Small intestine (tissue), 7 donors: Measurements from ENCODE around the gene SBK1. TPM values are rescaled to one million over a fixed set of nuclear protein-coding genes. Genes with fewer than 3 reads are reported as not detected.

Experiments used
- DNase-seq, 2 donors: peaks; one replicate each; pipeline versions ENCODE4 v3.0.0 to v3.0.0-alpha.2; 2013
- FAIRE-seq: peaks from 2 replicates; lab custom pipeline; 2012; peaks lifted over from hg19 to GRCh38; lab: Jason Lieb, UNC
- H3K27ac ChIP-seq, 3 donors: one replicate each; pipeline ENCODE4 v1.5.1; 2013; ENCODE audit warnings: low read length in 2 of 3, mild to moderate bottlenecking in 2 of 3, control low read depth in 1 of 3, inconsistent platforms in 1 of 3, low read depth in 1 of 3, moderate library complexity in 1 of 3
- H3K27me3 ChIP-seq, 3 donors: one replicate each; pipeline ENCODE4 v1.6.1; 2013; ENCODE audit warnings: low read length in 3 of 3, inconsistent platforms in 1 of 3; ENCODE audit not compliant: control insufficient read depth in 3 of 3, insufficient read depth in 3 of 3
- H3K36me3 ChIP-seq, 3 donors: one replicate each; pipeline ENCODE4 v1.6.1; 2013; ENCODE audit warnings: low read length in 3 of 3, inconsistent platforms in 1 of 3, low read depth in 1 of 3, mild to moderate bottlenecking in 1 of 3, moderate library complexity in 1 of 3; ENCODE audit not compliant: control insufficient read depth in 3 of 3, insufficient read depth in 2 of 3
- H3K4me1 ChIP-seq, 3 donors: one replicate each; pipeline ENCODE4 v1.6.1; 2013; ENCODE audit warnings: low read length in 2 of 3, inconsistent platforms in 1 of 3, low read depth in 1 of 3, mild to moderate bottlenecking in 1 of 3, moderate library complexity in 1 of 3; ENCODE audit not compliant: control insufficient read depth in 3 of 3, insufficient read depth in 2 of 3
- H3K4me3 ChIP-seq, 3 donors: one replicate each; pipeline ENCODE4 v1.5.1; 2013; ENCODE audit warnings: low read length in 3 of 3, control low read depth in 1 of 3, inconsistent platforms in 1 of 3, low read depth in 1 of 3, mild to moderate bottlenecking in 1 of 3, moderate library complexity in 1 of 3
- H3K9me3 ChIP-seq, 2 donors: one replicate each; pipeline ENCODE4 v1.6.1; 2013; ENCODE audit warnings: low read depth in 1 of 2, low read length in 1 of 2; ENCODE audit not compliant: control insufficient read depth in 2 of 2, insufficient read depth in 1 of 2
- WGBS, 3 donors: extraction: QIAGEN DNeasy Blood & Tissue Kit; methylation state at CpG; one replicate each; pipeline ENCODE4 v1.1.7; 2013; 5-methylcytosine and 5-hydroxymethylcytosine counted together
- polyA plus RNA-seq, 4 donors: library from polyadenylated mRNA; stranded (reverse) in 3 of 4; unstranded in 1 of 4; fragments of 200-250 nt in 3 of 4; fragments of 120-200 nt in 1 of 4; gene quantifications; one replicate each; pipeline versions ENCODE4 v1.2.1 to v1.2.3, GENCODE V29; 2013
- donor health status: healthy with polysubstance abuse.
- donor health status: control.
- donor health status: control.
- donor health status: Bipolar disorder and iron deficiency.
- donor health status: healthy.

Gene SBK1
- polyA plus RNA-seq, 4 donors, result under 0.01 to 1.8 (median 0.71) TPM

DNA sequence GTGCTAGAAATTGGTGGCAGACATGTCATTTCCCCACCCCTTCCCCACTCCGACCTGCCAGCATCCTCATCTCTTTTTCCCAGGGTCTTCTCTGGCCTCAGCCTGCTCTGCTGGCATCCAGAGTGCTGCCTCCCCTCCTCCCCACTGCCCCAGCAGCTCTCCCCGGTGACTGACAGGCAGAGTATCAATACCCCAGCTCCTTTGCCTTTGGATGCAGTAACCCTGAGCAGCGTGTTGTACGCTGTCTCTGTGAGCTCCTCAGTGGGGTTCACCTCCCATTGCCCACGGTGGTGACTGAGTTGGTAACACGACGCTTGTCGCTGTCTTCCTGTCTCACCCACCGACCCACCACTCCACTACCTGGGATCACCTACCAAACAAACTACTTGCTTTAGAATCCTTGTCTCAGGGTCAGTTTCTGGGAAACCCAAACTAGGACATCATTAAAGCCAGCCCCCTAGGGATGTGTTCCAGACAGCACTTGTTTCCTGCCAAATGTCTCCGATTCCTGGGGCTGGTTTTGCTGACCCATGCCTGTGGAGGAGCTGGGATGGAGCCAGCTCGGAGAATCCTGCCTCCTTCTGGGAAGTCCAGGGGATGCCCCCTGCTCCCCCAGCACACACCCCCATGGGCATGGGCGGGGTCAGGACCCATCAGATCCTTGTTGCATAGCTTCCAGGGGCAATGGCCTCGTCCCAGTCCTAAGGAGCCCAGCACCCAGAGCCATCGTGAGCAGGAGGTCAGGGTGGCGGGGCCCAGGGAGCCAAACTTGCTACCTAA, 8.3 kb upstream of the SBK1 start:
- H3K4me3 ChIP-seq, result no peak overlapping the region
- DNase-seq (no peak), FAIRE-seq (no peak)
- H3K9me3 ChIP-seq, result peaks cover 0 to 6% of the 10 kb centered on the region in 2 donors
- no peak overlapping the region for H3K27ac ChIP-seq
- H3K4me1 ChIP-seq, result no peaks in the 10 kb centered on the region
- 77 to 83% (median 81%) methylated on average over 15 of the region's 15 CpGs for WGBS, 3 donors
- no peaks in the 10 kb centered on the region for H3K36me3 ChIP-seq
- no peaks in the 10 kb centered on the region for H3K27me3 ChIP-seq

DNA sequence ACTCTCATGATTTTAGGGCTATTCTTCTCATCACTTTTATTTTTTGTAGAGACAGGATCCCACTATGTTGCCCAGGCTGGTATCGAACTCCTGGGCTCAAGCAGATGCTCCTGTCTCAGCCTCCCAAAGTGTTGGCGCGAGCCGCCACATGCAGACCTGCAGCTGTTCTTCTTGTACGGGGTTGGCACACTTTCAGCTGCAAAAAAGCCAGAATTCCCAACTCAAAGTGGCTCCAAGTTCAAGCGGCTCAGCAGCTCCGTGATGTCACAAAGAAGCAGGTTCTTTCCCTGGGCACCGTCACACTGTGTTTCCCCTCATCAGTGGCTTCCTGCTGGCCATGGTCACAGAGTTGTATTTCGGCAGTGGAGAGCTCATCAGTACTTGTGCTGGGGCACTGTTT, 6.7 kb upstream of the SBK1 start:
- H3K4me3 ChIP-seq, result no peak overlapping the region
- no peaks in the 10 kb centered on the region for H3K4me1 ChIP-seq
- H3K9me3 ChIP-seq, result peaks cover 0 to 6% of the 10 kb centered on the region in 2 donors
- H3K27me3 ChIP-seq, result no peaks in the 10 kb centered on the region
- FAIRE-seq, result no peak
- no peaks in the 10 kb centered on the region for H3K36me3 ChIP-seq
- no peak overlapping the region for H3K27ac ChIP-seq
- DNase-seq, result no peak
- 74 to 81% (median 79%) methylated on average over 9 of the region's 9 CpGs for WGBS, 3 donors

DNA sequence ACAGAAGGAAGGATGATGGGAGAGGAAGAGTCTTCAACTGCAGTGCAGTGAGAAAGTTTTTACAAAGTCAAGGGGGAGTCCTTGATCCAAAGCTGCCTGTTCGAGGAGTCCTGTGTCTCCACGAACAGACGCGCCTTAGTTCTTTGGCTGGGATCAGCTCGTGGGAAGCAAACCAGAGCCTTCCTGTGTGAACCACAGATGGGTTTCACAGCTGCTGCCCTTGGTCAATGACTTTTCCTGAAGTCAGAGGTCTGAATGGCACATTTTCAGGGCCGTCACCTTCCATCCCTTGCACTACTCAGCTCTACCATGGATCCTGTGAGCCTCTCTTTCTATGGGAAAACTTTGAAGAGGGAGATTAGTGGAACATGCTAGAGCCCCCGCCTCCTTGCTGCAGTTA, 4.2 kb upstream of the SBK1 start:
- no peak for DNase-seq
- Histone ChIP-seq H3K27me3 (peaks cover 0 to 4% (median 0%) of the 10 kb centered on the region in 3 donors), H3K36me3 (no peaks in the 10 kb centered on the region), H3K4me1 (no peaks in the 10 kb centered on the region), H3K4me3 (no peak overlapping the region), H3K9me3 (peaks cover 0 to 6% of the 10 kb centered on the region in 2 donors), H3K27ac (no peak overlapping the region)
- no peak for FAIRE-seq
- WGBS, 3 donors, result 68 to 93% (median 71%) methylated on average over 7 of the region's 7 CpGs

DNA sequence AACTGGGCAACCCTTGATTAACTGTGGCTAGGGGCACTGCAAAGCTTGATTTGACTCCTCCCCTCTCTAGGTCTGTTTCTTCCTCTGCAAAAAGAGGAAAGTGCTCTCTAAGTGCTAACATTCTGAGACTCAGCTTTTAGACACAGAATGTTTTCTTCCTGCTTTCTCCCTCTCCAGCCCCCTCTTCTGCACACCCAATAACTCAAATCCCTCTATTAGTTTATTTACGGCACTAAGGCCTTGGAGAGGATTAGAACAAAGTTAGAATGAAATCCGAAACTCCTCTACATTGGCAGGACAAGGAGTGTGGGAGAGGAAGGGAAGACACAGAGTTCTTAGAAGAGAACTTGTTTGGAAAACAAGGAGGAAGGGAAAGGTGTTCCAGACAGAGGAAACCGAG, 3.3 kb upstream of the SBK1 start:
- Histone ChIP-seq H3K4me3 (no peak overlapping the region), H3K27ac (no peak overlapping the region)
- FAIRE-seq, result no peak

DNA sequence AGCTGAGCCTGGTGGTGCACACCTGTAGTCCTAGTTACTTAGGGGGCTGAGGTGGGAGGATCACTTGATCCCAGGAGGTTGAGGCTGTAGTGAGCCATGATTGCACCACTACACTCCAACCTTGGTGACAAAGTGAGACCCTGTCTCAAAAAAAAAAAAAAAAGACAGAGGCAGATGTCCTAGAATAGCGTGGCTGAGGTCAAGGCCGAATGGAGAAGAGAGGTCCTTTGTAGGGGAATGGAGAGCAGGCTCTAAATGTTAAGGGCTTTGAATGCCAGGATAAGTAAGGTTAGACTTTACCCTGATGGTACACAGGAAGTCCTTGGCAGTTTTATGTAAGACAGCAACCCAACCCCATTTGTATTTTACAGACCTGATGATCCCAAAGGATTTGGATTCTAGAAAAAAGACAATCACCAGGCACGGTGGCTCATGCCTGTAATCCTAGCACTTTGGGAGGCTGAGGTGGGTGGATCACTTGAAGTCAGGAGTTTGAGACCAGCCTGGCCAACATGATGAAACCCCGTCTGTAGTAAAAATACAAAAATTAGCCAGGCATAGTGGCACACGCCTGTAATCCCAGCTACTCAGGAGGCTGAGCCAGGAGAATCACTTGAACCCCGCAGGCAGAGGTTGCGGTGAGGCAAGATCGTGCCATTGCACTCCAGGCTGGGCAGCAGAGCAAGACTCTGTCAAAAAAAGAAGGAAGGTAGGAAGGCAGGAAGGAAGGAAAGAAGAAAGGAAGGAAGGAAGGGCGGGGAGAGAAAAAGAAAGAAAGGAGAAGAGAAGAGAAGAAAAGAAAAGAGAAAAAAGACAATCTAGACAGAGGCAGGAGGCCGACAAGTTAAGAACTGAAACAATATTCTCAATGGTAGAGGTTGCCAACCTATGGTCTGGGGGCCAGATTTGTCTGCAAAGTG, 2.1 kb upstream of the SBK1 start:
- WGBS, 3 donors, result 87 to 92% (median 92%) methylated on average over 10 of the region's 10 CpGs
- no peak for FAIRE-seq
- no peak overlapping the region for H3K4me3 ChIP-seq

More for the DNA sequence above, 3.3 kb upstream of the SBK1 start:
- 47 to 53% (median 51%) methylated on average over 3 of the region's 3 CpGs for WGBS, 3 donors
- no peak for DNase-seq
- no peaks in the 10 kb centered on the region for H3K36me3 ChIP-seq
- peaks cover 0 to 14% (median 0%) of the 10 kb centered on the region in 3 donors for H3K27me3 ChIP-seq
- peaks cover 0 to 2% of the 10 kb centered on the region in 2 donors for H3K9me3 ChIP-seq
- peaks cover 0 to 5% (median 0%) of the 10 kb centered on the region in 3 donors for H3K4me1 ChIP-seq

DNA sequence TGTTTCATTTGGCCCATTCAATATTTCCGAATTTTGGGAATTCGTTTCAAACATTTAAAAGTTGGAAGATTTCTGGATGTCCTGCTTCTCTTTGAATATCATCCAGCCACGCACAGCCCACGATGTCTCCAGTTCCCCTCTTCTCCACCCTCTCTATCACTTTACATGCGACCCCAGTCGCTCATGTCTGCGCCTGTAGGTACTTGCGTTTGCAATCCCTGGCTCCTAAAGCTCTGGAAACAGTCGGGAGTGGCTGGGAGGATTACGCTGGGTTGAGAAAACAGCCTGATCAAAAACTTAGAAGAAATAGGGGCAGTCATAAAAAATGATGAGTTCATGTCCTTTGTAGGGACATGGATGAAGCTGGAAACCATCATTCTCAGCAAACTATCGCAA, 1.5 kb upstream of the SBK1 start:
- FAIRE-seq, result no peak
- Histone ChIP-seq H3K27me3 (peaks cover 0 to 16% (median 0%) of the 10 kb centered on the region in 3 donors), H3K36me3 (no peaks in the 10 kb centered on the region), H3K4me1 (peaks cover 0 to 5% (median 0%) of the 10 kb centered on the region in 3 donors), H3K9me3 (no peaks in the 10 kb centered on the region), H3K4me3 (no peak overlapping the region), H3K27ac (no peak overlapping the region)
- 81 to 83% (median 82%) methylated on average over 10 to 11 of the region's 11 CpGs for WGBS, 3 donors
- no peak for DNase-seq

More for the DNA sequence above, 2.1 kb upstream of the SBK1 start:
- H3K4me1 ChIP-seq, result peaks cover 0 to 5% (median 0%) of the 10 kb centered on the region in 3 donors
- no peak for DNase-seq
- H3K27me3 ChIP-seq, result peaks cover 0 to 16% (median 0%) of the 10 kb centered on the region in 3 donors
- no peaks in the 10 kb centered on the region for H3K9me3 ChIP-seq
- H3K27ac ChIP-seq, result no peak overlapping the region
- H3K36me3 ChIP-seq, result no peaks in the 10 kb centered on the region

DNA sequence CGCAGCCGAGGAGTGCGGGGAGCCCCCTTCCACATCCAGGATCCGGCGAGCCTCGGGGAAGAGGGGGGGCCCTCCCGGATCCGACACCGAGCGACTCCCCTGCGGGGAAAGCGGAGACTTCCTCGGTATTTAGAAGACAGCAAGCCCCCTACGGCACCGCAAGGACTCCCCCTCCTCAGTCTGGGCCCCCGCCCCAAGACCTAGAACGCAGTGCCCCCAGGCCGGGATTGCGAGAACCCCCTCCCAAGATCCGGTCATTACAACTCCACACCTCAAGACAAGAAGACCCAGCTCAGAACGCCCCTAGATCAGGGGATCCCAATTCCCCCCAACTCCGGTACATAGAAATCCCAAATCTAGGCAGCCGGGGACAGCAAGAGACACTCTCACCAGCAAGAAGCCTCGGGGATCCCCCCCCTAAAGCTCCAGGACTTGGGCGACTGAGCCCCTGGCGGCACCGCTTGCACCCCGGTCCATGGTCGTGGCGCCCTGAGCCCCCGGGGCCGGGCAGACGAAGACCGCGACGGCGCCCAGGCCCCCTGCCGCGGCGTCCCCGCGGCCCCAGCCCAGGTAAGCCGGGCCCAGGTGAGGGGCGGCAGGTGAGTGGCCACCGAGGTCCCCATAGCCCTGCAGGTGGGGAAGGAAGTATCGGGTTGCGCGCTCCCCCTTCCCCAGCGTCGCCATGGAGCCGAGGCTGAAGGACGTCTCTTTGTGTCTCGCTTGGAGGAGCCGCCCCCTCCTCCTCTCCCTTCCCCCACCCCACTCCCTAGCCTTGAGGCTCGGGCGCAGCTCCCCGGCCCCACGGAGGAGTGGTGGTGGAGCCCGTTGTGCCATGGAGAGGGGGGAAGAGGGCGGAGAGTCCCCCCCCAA, 641 bp downstream of the SBK1 start:
- peak overlapping the region; percentile 47 to 61 (median 56) for H3K4me3 ChIP-seq
- no peaks in the 10 kb centered on the region for H3K9me3 ChIP-seq
- H3K4me1 ChIP-seq, result peaks cover 0 to 5% (median 0%) of the 10 kb centered on the region in 3 donors
- FAIRE-seq (no peak), DNase-seq (peak in 1 of 2 donors; percentile 55)
- peaks cover 0 to 16% (median 0%) of the 10 kb centered on the region in 3 donors for H3K27me3 ChIP-seq
- H3K27ac ChIP-seq, result no peak overlapping the region
- WGBS, 3 donors, result 1 to 2% (median 1%) methylated on average over 25 to 60 of the region's 60 CpGs
- H3K36me3 ChIP-seq, result no peaks in the 10 kb centered on the region
